HG02852 (cell line): ENCODE measurements around the gene HHAT.
A peak's percentile ranks its signal among the peaks of the same experiment; 100 is the strongest.

Experiments used
- ATAC-seq: cut with Tn5 transposase; IDR thresholded peaks from one replicate; pipeline ENCODE4 v1.9.1; 2021; ENCODE audit warnings: mild to moderate bottlenecking, moderate library complexity; ENCODE audit not compliant: unreplicated experiment

Gene HHAT

GRCh38 chr1:210328746-210329503 lies at the start of gene HHAT:
HHAT (plus strand) TSS chr1:210328902; CDS start chr1:210348976, 20,074 bp downstream.
- peak; percentile 46 for ATAC-seq

GRCh38 chr1:210280221-210280620 lies 48.5 kb upstream of the HHAT start:
- no peak for ATAC-seq

DNA sequence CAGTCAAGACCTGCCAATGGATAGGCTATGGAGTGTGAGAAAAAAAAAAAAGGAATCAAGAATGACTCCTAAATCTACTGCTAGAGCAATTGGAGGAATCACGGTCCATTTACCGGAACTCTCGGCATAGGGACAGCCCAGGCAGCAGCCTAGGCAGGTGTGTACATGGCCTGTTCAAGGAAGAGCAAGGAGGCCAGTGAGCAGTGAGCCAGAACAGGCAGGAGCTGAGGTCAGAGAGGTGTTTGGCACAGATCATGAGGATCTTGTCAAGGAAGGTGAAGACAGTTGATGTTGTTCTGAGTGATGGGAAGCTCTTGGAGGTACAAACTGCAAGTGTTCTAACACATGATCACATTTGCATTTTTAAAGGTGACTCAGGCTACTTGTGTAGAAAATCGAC lies 40.6 kb upstream of the HHAT start:
- no peak for ATAC-seq

GRCh38 chr1:210289248-210289647 lies 39.5 kb upstream of the HHAT start:
- ATAC-seq: no peak

DNA sequence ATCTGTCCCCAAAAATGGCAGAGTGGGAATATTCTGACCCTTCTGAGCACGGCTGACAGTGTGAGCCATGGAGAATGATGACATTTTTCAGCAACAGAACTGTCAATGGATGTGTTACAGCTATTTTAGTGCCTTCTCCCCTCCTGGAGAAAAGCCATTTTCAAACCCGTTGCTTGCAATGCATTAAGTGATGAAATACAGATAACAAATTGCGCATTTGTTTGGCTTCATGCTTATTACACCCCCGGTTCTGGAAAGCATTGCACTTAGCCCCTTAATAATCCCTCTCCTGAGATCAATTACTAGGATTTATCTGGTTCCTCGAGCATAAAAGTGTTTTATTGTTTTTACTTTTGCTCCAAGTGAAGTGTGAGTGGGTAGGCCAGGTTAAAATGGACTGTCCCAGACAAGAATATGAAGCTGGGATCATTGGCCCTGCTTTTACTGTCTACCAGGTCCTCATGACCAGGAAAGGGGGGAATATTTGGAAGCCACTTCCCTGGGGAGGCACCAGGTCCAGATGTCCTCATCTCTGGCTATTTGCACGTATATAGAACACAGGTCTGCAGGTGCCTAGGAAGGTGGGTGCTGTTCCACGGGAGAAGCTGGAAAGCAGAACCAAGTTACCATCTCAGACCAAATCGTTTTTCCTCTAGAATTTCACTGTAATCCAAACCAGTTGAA lies 37.5 kb upstream of the HHAT start:
- ATAC-seq: no peak

DNA sequence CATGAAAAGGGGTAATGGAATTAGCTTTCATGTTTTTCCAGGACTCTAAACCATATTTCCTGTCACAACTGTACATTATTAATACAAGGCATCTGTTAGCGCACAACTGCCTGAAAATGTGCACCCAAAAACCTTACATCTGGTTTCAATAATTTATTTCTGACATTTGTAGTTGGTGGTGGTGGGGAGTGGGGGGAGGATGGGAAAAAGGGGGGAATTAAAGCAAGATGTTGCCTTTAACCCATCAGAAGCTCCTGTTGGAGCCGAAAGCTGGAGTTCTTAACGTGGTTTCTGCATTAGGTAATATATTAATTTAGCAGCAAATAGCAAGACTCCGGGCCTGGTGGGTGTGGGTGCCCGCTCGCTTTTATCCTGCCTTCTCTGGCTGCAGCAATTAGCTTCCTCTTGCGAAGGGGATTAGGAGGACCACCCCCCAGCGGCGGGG lies 36.9 kb upstream of the HHAT start:
- no peak for ATAC-seq

GRCh38 chr1:210292231-210292871 lies 36.4 kb upstream of the HHAT start:
- ATAC-seq: no peak

GRCh38 chr1:210293171-210293607 lies 35.5 kb upstream of the HHAT start:
- ATAC-seq: no peak

DNA sequence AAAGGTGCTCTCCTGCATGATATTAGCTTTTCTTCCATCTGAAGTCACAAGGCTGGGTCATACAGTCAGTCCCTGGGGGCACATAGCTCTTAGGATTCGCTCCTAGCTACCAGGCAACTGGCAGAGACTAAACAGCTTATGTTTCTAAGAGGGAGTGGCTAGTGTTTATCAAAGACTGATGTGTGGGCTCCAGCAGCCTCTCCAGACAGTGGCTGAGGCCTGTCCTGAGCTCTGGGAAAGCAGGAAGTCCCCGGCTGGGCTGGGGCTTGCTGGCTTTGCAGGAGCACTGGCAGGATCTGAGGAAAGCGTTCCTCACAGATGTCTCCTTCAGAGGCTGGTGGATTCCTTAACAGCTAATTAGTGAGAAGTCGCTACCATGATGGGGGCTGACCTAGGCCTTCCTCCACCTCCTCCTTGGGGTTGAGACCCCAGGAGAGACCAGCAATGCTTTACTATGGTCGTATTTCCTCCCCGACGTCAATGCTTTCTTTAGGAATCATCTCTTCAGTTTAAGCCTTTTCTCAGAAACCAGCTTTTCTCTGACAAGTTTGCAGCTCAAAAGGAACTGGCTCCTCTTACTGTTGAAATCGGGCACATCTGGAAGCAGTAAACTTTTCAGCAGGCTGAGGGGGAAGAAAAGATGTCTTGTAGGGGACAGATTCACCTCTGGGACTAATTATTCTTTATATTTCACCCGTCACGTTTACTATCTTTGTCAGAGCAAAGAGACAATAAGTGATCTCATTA lies 33.5 kb upstream of the HHAT start:
- ATAC-seq: no peak

- no peak for ATAC-seq
Observed at GRCh38 chr1:210296682-210297081, 32.0 kb upstream of the HHAT start.

GRCh38 chr1:210298296-210298695 lies 30.4 kb upstream of the HHAT start:
- no peak for ATAC-seq

DNA sequence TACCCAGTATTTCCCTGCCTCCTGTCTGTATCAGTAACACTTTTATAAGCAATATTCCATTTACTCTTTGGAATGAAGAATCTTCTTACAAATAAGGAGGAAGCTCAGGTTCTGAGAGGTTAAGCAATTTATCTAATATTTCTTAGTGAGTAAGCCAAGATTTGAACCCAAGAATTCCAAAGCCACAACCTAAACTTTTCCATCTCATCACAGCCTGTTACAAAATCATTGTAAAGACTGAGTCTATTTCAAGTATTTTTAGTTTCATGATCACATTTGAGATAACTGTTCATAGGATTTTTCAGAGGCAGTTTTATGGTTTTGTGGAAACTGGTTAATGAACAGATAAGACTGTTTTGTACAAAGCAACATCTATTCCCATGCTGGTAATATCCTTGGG lies 29.8 kb upstream of the HHAT start:
- ATAC-seq: no peak

GRCh38 chr1:210299501-210299900 lies 29.2 kb upstream of the HHAT start:
- ATAC-seq: no peak

DNA sequence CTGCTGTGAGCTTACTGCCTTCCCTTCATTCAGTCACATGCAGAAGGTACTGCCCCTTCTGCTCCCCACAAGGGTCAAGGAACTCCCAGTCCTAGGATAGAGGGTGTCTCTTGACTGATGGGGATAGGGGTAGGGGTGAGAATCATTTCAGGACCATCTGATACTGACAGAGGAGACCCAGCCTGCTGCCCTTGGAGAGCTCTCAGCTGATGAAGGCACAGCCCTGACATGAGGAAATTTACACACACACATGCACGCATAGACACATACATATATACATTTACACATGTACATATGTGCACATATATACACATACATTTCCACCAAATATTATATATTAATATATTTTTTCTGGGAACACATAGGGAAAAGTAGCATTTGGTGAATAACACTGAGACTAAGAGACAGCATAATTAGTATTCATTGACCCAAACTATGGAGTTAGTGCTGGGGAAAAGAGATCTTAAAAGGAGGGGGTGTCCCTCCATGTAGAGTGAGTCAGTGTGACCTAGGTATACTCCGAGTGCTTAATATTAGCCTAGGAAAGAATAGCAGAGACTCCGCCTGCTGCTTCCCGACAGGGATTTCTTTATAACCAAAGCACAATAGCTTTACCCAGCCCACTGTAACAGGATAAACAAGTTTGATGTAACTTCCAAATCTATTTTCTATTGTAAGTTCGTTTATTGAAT lies 27.6 kb upstream of the HHAT start:
- no peak for ATAC-seq

- no peak for ATAC-seq
Observed at GRCh38 chr1:210301615-210302000, 27.1 kb upstream of the HHAT start.

GRCh38 chr1:210302501-210302900 lies 26.2 kb upstream of the HHAT start:
- no peak for ATAC-seq

DNA sequence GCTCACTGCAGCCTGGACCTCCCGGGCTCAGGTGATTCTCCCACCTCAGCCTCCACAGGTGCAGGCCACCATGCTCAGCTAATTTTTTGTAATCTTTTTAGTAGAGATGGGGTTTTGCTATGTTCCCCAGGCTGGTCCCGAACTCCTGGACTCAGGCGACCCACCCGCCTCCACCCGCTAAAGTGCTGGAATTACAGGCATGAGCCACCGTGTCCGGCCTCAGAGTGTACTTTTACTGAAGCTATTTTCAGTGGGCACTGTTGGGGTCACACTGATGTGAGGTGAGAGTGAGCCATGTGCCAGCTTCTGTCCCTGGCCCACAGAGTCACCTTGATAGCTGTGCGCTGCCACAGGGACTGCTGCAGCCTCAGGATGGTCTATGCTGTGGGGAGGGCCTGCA lies 25.3 kb upstream of the HHAT start:
- ATAC-seq: no peak

DNA sequence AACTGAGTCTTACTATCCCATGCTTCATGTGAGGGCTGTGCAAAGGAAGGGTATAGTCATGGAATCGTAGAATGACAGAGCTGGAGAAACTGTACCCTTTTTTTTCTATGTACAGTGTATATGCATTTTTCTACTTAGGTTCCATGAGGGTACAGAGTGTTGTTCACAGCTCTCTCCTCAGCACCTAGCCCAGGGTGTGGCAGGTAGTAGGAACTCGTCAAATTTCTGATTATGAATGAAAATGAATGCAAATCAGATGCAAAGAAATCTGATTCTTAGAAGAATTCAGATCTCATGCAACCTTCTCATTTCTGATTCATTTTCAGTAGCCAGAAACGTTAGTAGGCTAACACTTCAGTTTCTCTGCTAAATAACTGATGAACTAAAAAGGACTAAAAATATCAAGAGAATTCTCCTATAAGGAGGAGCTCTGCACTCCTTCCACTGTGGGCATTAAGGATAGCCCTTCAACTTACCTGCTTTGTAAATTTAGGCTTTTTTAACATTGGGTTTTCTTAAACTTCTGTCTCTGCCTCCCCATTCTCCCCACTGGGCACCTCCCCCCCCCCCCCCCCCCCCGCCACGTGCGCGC lies 18.0 kb upstream of the HHAT start:
- ATAC-seq: no peak

- ATAC-seq: no peak
Observed at GRCh38 chr1:210311726-210312493, 16.8 kb upstream of the HHAT start.
